OCI-LY3 (cell line): ENCODE data around the gene MACROD2.
A peak's percentile ranks its signal among the peaks of the same experiment; 100 is the strongest.

ENCODE experiments used
- H2AFZ ChIP-seq: fragments of 200-600, 300-600 bp; shearing (Covaris generic); 2 replicates; pipeline ENCODE4 v1.6.0; 2014; ENCODE audit warnings: antibody characterized with exemption, low read depth, low read length
- H3K27ac ChIP-seq: fragments of 200-600, 300-600 bp; sonication (generic); 2 replicates; pipeline ENCODE4 v1.5.1; 2014; ENCODE audit warnings: mild to moderate bottlenecking, low read length, moderate library complexity, mixed read lengths
- H3K27me3 ChIP-seq: fragments of 200-600, 300-600 bp; sonication (generic); 2 replicates; pipeline ENCODE4 v1.6.1; 2014; ENCODE audit warnings: low read depth, low read length, mixed read lengths
- H3K36me3 ChIP-seq: fragments of 200-600, 300-600 bp; sonication (generic); replicated peaks from 2 replicates; pipeline ENCODE3; 2014; ENCODE audit warnings: low read depth, low read length, mixed read lengths
- H3K4me1 ChIP-seq: fragments of 300-600, 200-600 bp; sonication (generic); 2 replicates; pipeline ENCODE4 v1.6.1; 2014; ENCODE audit warnings: low read length, mixed read lengths
- H3K4me2 ChIP-seq: fragments of 200-600, 300-600 bp; sonication (generic); 2 replicates; pipeline ENCODE4 v1.6.1; 2014; ENCODE audit warnings: low read length, mixed read lengths
- H3K4me3 ChIP-seq: fragments of 300-600, 200-600 bp; sonication (generic); 2 replicates; pipeline ENCODE4 v1.5.1; 2014; ENCODE audit warnings: antibody characterized with exemption, mild to moderate bottlenecking, low read length, moderate library complexity
- H3K79me2 ChIP-seq: fragments of 300-600, 200-600 bp; shearing (Covaris generic); 2 replicates; pipeline ENCODE4 v1.6.1; 2014; ENCODE audit warnings: mild to moderate bottlenecking, low read length, mixed read lengths
- H3K9ac ChIP-seq: fragments of 300-600, 200-600 bp; shearing (Covaris generic); 2 replicates; pipeline ENCODE4 v1.6.0; 2014; ENCODE audit warnings: mild to moderate bottlenecking, low read length, moderate library complexity
- H3K9me3 ChIP-seq: fragments of 200-600, 300-600 bp; shearing (Covaris generic); 2 replicates; pipeline ENCODE4 v1.6.1; 2014; ENCODE audit warnings: low read length, mixed read lengths; ENCODE audit not compliant: insufficient read depth
- H4K20me1 ChIP-seq: fragments of 200-600, 300-600 bp; sonication (generic); 2 replicates; pipeline ENCODE4 v1.6.1; 2016; ENCODE audit warnings: low read length, mixed read lengths; ENCODE audit not compliant: insufficient read depth
- EZH2phosphoT487 ChIP-seq: fragments of 200-600 bp; shearing (Covaris generic); IDR thresholded peaks from 2 replicates; pipeline ENCODE4 v1.6.1; 2018; ENCODE audit warnings: antibody characterized with exemption, mixed run types, low read depth
- TF ChIP-seq, protein P1 (sequence below): fragments of 200-600, 300-600 bp; sonication (generic); IDR thresholded peaks from 2 replicates; pipeline ENCODE4 v1.5.1; 2014; ENCODE audit warnings: antibody characterized with exemption, low read length, low read depth

Gene MACROD2

DNA sequence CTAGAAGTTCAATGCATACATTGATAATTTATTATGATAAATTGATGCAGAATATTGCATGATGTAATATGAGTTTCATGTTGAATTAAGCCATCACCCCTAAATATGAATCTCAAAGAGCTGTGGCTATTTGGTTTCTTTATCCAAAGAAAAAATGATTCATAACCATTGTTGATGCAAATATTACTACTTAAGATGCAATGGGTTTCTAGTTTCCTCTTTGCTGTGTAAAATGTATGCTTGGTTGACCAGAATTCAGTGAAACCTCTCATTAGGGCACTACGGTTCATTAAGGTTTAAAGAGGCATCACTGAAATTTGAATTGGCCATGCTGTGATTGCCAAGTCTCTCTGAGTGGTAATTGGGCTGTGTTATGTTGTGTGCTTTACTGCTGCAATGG lies 834.6 kb downstream of the MACROD2 start:
- H3K4me1 ChIP-seq: peaks cover 45% of the 10 kb centered on the region
- peaks cover 48% of the 10 kb centered on the region for H3K27me3 ChIP-seq
- H3K79me2 ChIP-seq: no peaks in the 10 kb centered on the region
- H3K9ac ChIP-seq: no peak overlapping the region
- peak overlapping the region; percentile 25; the same call in 1 of the 2 replicates for H3K4me3 ChIP-seq
- peak overlapping the region; percentile 59 for H3K4me2 ChIP-seq
- H3K9me3 ChIP-seq: no peaks in the 10 kb centered on the region
- H3K27ac ChIP-seq: peak overlapping the region; percentile 56
- peaks cover 5% of the 10 kb centered on the region for H4K20me1 ChIP-seq
- TF ChIP-seq EZH2phosphoT487: peak; percentile 95
- TF ChIP-seq, protein P1, sequence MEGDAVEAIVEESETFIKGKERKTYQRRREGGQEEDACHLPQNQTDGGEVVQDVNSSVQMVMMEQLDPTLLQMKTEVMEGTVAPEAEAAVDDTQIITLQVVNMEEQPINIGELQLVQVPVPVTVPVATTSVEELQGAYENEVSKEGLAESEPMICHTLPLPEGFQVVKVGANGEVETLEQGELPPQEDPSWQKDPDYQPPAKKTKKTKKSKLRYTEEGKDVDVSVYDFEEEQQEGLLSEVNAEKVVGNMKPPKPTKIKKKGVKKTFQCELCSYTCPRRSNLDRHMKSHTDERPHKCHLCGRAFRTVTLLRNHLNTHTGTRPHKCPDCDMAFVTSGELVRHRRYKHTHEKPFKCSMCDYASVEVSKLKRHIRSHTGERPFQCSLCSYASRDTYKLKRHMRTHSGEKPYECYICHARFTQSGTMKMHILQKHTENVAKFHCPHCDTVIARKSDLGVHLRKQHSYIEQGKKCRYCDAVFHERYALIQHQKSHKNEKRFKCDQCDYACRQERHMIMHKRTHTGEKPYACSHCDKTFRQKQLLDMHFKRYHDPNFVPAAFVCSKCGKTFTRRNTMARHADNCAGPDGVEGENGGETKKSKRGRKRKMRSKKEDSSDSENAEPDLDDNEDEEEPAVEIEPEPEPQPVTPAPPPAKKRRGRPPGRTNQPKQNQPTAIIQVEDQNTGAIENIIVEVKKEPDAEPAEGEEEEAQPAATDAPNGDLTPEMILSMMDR: no peak
- no peak overlapping the region for H2AFZ ChIP-seq
- no peaks in the 10 kb centered on the region for H3K36me3 ChIP-seq

DNA sequence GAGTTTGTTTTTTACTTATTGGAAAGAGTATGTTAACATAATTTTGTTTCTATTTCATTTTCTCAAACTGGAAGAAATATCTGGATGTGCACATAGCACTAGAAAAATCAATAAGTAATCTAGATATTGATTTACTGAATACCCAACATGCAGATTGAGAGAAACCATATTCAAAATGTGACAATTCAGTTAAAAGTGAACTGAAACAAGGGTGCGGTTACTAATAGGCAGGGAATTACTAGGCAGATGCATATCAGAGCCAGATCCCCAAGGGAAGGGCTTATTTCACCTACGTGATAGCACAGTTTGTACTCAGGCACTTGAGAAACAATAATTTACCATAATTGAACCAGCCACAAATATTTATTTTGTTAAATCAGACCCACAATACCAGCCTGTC lies 835.1 kb downstream of the MACROD2 start:
- Histone ChIP-seq H4K20me1 (peaks cover 5% of the 10 kb centered on the region), H3K27ac (peak overlapping the region; percentile 56), H3K9ac (no peak overlapping the region), H3K4me2 (peak overlapping the region; percentile 59), H3K27me3 (peaks cover 48% of the 10 kb centered on the region), H3K9me3 (no peaks in the 10 kb centered on the region), H3K4me1 (peaks cover 45% of the 10 kb centered on the region), H2AFZ (no peak overlapping the region), H3K79me2 (no peaks in the 10 kb centered on the region), H3K4me3 (peak overlapping the region; percentile 43), H3K36me3 (no peaks in the 10 kb centered on the region)
- TF ChIP-seq EZH2phosphoT487: peak; percentile 84
- TF ChIP-seq, protein P1: no peak

DNA sequence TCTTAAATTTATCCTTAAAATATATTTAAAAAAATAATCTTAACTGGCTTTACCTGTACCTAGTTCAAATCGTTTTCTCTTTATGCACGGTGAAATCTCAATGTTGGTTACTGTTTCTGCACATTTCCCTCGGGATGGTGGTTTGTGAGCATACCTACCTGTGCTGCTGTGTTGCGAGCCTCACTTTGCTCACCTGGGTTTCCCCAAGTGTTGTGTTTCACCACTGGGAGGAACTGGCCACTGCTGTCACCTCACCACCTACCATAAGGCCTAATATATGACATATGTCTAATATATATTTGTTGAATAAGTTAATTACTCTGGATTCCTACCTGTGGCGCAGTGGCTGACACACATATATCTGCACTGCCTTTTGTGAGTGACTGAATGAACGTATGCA lies 835.6 kb downstream of the MACROD2 start:
- Histone ChIP-seq H2AFZ (no peak overlapping the region), H3K4me2 (peak overlapping the region; percentile 59), H3K27me3 (peaks cover 48% of the 10 kb centered on the region), H3K4me3 (peak overlapping the region; percentile 43), H3K79me2 (no peaks in the 10 kb centered on the region), H3K4me1 (peaks cover 45% of the 10 kb centered on the region), H3K36me3 (no peaks in the 10 kb centered on the region), H3K9ac (no peak overlapping the region), H4K20me1 (peaks cover 5% of the 10 kb centered on the region), H3K27ac (peak overlapping the region; percentile 16), H3K9me3 (no peaks in the 10 kb centered on the region)
- no peak for TF ChIP-seq EZH2phosphoT487
- TF ChIP-seq, protein P1: 0 out of 2 replicates have a peak, but pooled peaks have one; percentile 11

DNA sequence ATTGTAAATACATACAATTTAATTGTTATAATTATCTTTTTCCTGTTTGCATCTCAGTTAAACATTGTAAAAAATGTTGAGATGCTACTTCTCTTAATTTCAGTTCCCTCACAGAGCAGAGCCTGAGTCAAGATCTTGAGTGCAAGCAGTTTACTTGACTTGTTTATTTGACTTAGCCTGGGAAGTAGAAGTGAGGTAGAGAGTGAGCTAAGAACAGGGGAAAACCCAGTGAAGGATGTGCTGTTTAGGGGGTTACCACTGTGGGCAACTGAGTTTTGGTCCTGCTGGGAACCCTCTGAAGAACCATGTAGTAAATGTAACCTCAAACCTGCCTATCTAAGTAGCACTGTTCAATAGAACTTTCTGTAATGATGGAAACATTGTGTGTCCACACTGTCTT lies 837.3 kb downstream of the MACROD2 start:
- Histone ChIP-seq H3K4me1 (peaks cover 46% of the 10 kb centered on the region), H3K4me3 (peak overlapping the region; percentile 53), H2AFZ (no peak overlapping the region), H3K4me2 (peak overlapping the region; percentile 69), H3K27me3 (peaks cover 47% of the 10 kb centered on the region), H4K20me1 (peaks cover 5% of the 10 kb centered on the region), H3K36me3 (no peaks in the 10 kb centered on the region), H3K9me3 (no peaks in the 10 kb centered on the region), H3K9ac (peak overlapping the region; percentile 18; the same call in 1 of the 2 replicates), H3K27ac (peak overlapping the region; percentile 55), H3K79me2 (no peaks in the 10 kb centered on the region)
- TF ChIP-seq, protein P1: no peak
- TF ChIP-seq EZH2phosphoT487: no peak
